Activated T-cell treated with anti-CD3 and anti-CD28 coated beads for 1 hour (primary cell): ENCODE data around the gene HTRA1.

Source experiments
- DNase-seq: peaks from one replicate; pipeline ENCODE4 v3.0.0-alpha.2; 2020; ENCODE audit warnings: low read depth

Gene HTRA1

GRCh38 chr10:122495406-122496340 lies 34.3 kb downstream of the HTRA1 start:
- DNase-seq: no peak

- no peak for DNase-seq
Observed at GRCh38 chr10:122497241-122497640, 35.9 kb downstream of the HTRA1 start.

GRCh38 chr10:122498521-122498920 lies 37.2 kb downstream of the HTRA1 start:
- DNase-seq: no peak

GRCh38 chr10:122499012-122499411 lies 37.7 kb downstream of the HTRA1 start:
- no peak for DNase-seq

- DNase-seq: no peak
Observed at GRCh38 chr10:122499491-122499941, 38.2 kb downstream of the HTRA1 start.

- no peak for DNase-seq
Observed at GRCh38 chr10:122500194-122500593, 38.8 kb downstream of the HTRA1 start.

GRCh38 chr10:122500726-122501125 lies 39.4 kb downstream of the HTRA1 start:
- no peak for DNase-seq

- DNase-seq: no peak
Observed at GRCh38 chr10:122503012-122503411, 41.7 kb downstream of the HTRA1 start.

GRCh38 chr10:122503886-122504609 lies 42.7 kb downstream of the HTRA1 start:
- no peak for DNase-seq

GRCh38 chr10:122504610-122504950 lies 43.2 kb downstream of the HTRA1 start:
- DNase-seq: no peak

GRCh38 chr10:122505011-122505410 lies 43.7 kb downstream of the HTRA1 start:
- DNase-seq: no peak

- DNase-seq: no peak
Observed at GRCh38 chr10:122505885-122506645, 44.7 kb downstream of the HTRA1 start.

- no peak for DNase-seq
Observed at GRCh38 chr10:122507616-122508015, 46.3 kb downstream of the HTRA1 start.

- DNase-seq: no peak
Observed at GRCh38 chr10:122508021-122508420, 46.7 kb downstream of the HTRA1 start.

- DNase-seq: no peak
Observed at GRCh38 chr10:122509323-122509722, 48.0 kb downstream of the HTRA1 start.

GRCh38 chr10:122510326-122510725 lies 49.0 kb downstream of the HTRA1 start:
- DNase-seq: no peak

GRCh38 chr10:122510736-122511135 lies 49.4 kb downstream of the HTRA1 start:
- no peak for DNase-seq

GRCh38 chr10:122513053-122513452 lies 51.7 kb downstream of the HTRA1 start:
- no peak for DNase-seq

- no peak for DNase-seq
Observed at GRCh38 chr10:122514045-122514840, 52.9 kb downstream of the HTRA1 start.

GRCh38 chr10:122515022-122515424 lies 53.7 kb downstream of the HTRA1 start:
- DNase-seq: no peak

- peak; percentile 39 for DNase-seq
Observed at GRCh38 chr10:122515588-122516231, 54.4 kb downstream of the HTRA1 start.
